ENCODE data around the gene TBC1D12.
A peak's percentile ranks its signal among the peaks of the same experiment; 100 is the strongest.

The TBC1D12 gene

GRCh38 chr10:94363251-94363565, 39.1 kb upstream of the TBC1D12 start:
- ATAC-seq (ENCODE audit: insufficient read depth, low read depth), result no peak
- peak overlapping the region; percentile 63; the same call in 1 of the 2 replicates for H3K9ac ChIP-seq (ENCODE audit: low read depth, low read length)
- TF ChIP-seq, protein P1, sequence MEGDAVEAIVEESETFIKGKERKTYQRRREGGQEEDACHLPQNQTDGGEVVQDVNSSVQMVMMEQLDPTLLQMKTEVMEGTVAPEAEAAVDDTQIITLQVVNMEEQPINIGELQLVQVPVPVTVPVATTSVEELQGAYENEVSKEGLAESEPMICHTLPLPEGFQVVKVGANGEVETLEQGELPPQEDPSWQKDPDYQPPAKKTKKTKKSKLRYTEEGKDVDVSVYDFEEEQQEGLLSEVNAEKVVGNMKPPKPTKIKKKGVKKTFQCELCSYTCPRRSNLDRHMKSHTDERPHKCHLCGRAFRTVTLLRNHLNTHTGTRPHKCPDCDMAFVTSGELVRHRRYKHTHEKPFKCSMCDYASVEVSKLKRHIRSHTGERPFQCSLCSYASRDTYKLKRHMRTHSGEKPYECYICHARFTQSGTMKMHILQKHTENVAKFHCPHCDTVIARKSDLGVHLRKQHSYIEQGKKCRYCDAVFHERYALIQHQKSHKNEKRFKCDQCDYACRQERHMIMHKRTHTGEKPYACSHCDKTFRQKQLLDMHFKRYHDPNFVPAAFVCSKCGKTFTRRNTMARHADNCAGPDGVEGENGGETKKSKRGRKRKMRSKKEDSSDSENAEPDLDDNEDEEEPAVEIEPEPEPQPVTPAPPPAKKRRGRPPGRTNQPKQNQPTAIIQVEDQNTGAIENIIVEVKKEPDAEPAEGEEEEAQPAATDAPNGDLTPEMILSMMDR (IDR thresholded peaks at IDR 0.05; ENCODE audit: borderline replicate concordance, extremely low read depth, low read length, poor library complexity, severe bottlenecking), result no peak
- no peak for TF ChIP-seq EZH2 (IDR thresholded peaks at IDR 0.05; ENCODE audit: borderline replicate concordance, low read depth, low read length, severe bottlenecking)

GRCh38 chr10:94364482-94364881, 37.9 kb upstream of the TBC1D12 start:
- Histone ChIP-seq H3K36me3 (ENCODE audit: insufficient read depth, low read length) (no peaks in the 10 kb centered on the region; the same call in 1 of the 2 replicates), H3K4me2 (ENCODE audit: insufficient read depth, low read length) (no peak overlapping the region), H3K27me3 (ENCODE audit: insufficient read depth, low read length, poor library complexity) (peaks cover 4% of the 10 kb centered on the region), H3K4me3 (ENCODE audit: low read depth in 1 of 2, low read length in 2 of 2) (no peak overlapping the region), H4K20me1 (ENCODE audit: insufficient read depth, low read length) (no peaks in the 10 kb centered on the region), H3K9me3 (ENCODE audit: insufficient read depth, low read length, severe bottlenecking) (no peaks in the 10 kb centered on the region), H2AFZ (ENCODE audit: low read depth, low read length) (no peak overlapping the region), H3K27ac (ENCODE audit: low read length) (no peak overlapping the region), H3K4me1 (ENCODE audit: insufficient read depth, low read length) (peaks cover 16% of the 10 kb centered on the region), H3K9ac (ENCODE audit: low read depth, low read length) (no peak overlapping the region), H3K79me2 (ENCODE audit: insufficient read depth, low read length) (peaks cover 18% of the 10 kb centered on the region)
- no peak for DNase-seq
- no peak for ATAC-seq (ENCODE audit: insufficient read depth, low read depth)
- TF ChIP-seq, protein P1 (IDR thresholded peaks at IDR 0.05; ENCODE audit: borderline replicate concordance, extremely low read depth, low read length, poor library complexity, severe bottlenecking), result no peak
- no peak for TF ChIP-seq EZH2 (IDR thresholded peaks at IDR 0.05; ENCODE audit: borderline replicate concordance, low read depth, low read length, severe bottlenecking)

More at GRCh38 chr10:94363251-94363565, 39.1 kb upstream of the TBC1D12 start:
- H4K20me1 ChIP-seq (ENCODE audit: insufficient read depth, low read length), result no peaks in the 10 kb centered on the region
- H3K4me1 ChIP-seq (ENCODE audit: insufficient read depth, low read length), result peaks cover 16% of the 10 kb centered on the region
- no peak overlapping the region for H3K27ac ChIP-seq (ENCODE audit: low read length)
- H3K36me3 ChIP-seq (ENCODE audit: insufficient read depth, low read length), result no peaks in the 10 kb centered on the region; the same call in 1 of the 2 replicates
- H3K79me2 ChIP-seq (ENCODE audit: insufficient read depth, low read length), result peaks cover 18% of the 10 kb centered on the region
- DNase-seq, result no peak
- H2AFZ ChIP-seq (ENCODE audit: low read depth, low read length), result peak overlapping the region; percentile 77
- H3K27me3 ChIP-seq (ENCODE audit: insufficient read depth, low read length, poor library complexity), result no peaks in the 10 kb centered on the region
- peak overlapping the region in 1 of 2 experiments; percentile 68; a peak in 2 of 4 replicates for H3K4me3 ChIP-seq (ENCODE audit: low read depth in 1 of 2, low read length in 2 of 2)
- peak overlapping the region; percentile 80 for H3K4me2 ChIP-seq (ENCODE audit: insufficient read depth, low read length)
- H3K9me3 ChIP-seq (ENCODE audit: insufficient read depth, low read length, severe bottlenecking), result no peaks in the 10 kb centered on the region

DNA sequence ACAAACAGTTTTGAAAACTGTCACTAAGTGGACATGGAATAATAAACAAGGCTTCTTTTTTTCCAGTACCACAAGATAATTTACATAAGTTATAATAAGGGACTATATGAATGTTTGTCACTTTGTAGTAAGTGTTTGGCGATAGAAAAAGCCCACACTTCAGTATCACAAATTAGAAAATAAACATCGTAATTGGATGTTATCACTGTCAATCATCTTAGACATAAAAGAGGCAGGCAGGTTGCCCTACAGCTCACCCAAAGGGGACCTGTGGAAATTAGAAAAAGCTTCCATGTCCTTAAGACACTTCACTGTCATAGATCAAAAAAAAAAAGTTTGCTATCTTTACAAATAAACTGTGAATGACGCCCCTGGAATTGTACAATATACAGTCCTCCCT, 36.0 kb upstream of the TBC1D12 start:
- ATAC-seq (ENCODE audit: insufficient read depth, low read depth), result no peak
- no peak overlapping the region for H3K9ac ChIP-seq (ENCODE audit: low read depth, low read length)
- H3K4me3 ChIP-seq (ENCODE audit: low read depth in 1 of 2, low read length in 2 of 2), result no peak overlapping the region
- H3K27ac ChIP-seq (ENCODE audit: low read length), result no peak overlapping the region
- DNase-seq, result no peak
- TF ChIP-seq, protein P1 (IDR thresholded peaks at IDR 0.05; ENCODE audit: borderline replicate concordance, extremely low read depth, low read length, poor library complexity, severe bottlenecking), result no peak
- no peak for TF ChIP-seq EZH2 (IDR thresholded peaks at IDR 0.05; ENCODE audit: borderline replicate concordance, low read depth, low read length, severe bottlenecking)
- no peak overlapping the region for H3K4me2 ChIP-seq (ENCODE audit: insufficient read depth, low read length)
- peaks cover 12% of the 10 kb centered on the region for H3K4me1 ChIP-seq (ENCODE audit: insufficient read depth, low read length)
- H3K9me3 ChIP-seq (ENCODE audit: insufficient read depth, low read length, severe bottlenecking), result no peaks in the 10 kb centered on the region
- peaks cover 12% of the 10 kb centered on the region for H3K79me2 ChIP-seq (ENCODE audit: insufficient read depth, low read length)
- no peaks in the 10 kb centered on the region for H4K20me1 ChIP-seq (ENCODE audit: insufficient read depth, low read length)
- H3K27me3 ChIP-seq (ENCODE audit: insufficient read depth, low read length, poor library complexity), result peaks cover 4% of the 10 kb centered on the region
- H2AFZ ChIP-seq (ENCODE audit: low read depth, low read length), result no peak overlapping the region
- H3K36me3 ChIP-seq (ENCODE audit: insufficient read depth, low read length), result no peaks in the 10 kb centered on the region

DNA sequence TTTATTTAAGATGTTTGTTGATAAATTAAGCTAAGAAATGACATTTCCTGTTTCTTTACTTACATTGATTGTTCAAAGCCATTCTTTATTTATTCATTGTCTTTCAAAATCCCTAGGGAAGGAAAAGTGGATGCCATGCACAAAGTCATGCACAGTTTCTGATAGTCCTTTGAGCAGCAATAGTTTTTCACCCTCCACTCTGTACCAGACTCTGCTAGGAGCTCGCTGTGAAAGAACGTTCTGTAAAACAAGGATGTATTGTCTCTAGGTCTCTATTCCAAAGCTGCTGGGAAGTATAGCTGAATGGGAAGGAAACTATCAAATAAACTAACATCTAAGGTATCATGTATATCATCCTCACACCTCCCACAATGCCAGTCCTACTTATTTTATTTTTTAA, 31.8 kb upstream of the TBC1D12 start:
- ATAC-seq (ENCODE audit: insufficient read depth, low read depth), result no peak
- TF ChIP-seq, protein P1 (IDR thresholded peaks at IDR 0.05; ENCODE audit: borderline replicate concordance, extremely low read depth, low read length, poor library complexity, severe bottlenecking), result no peak
- no peak for TF ChIP-seq EZH2 (IDR thresholded peaks at IDR 0.05; ENCODE audit: borderline replicate concordance, low read depth, low read length, severe bottlenecking)
- H4K20me1 ChIP-seq (ENCODE audit: insufficient read depth, low read length), result no peaks in the 10 kb centered on the region

More for the DNA sequence above, 31.8 kb upstream of the TBC1D12 start:
- H3K79me2 ChIP-seq (ENCODE audit: insufficient read depth, low read length), result no peaks in the 10 kb centered on the region
- H3K36me3 ChIP-seq (ENCODE audit: insufficient read depth, low read length), result no peaks in the 10 kb centered on the region
- H2AFZ ChIP-seq (ENCODE audit: low read depth, low read length), result no peak overlapping the region
- H3K4me2 ChIP-seq (ENCODE audit: insufficient read depth, low read length), result no peak overlapping the region
- H3K4me1 ChIP-seq (ENCODE audit: insufficient read depth, low read length), result no peaks in the 10 kb centered on the region
- peaks cover 6% of the 10 kb centered on the region for H3K27me3 ChIP-seq (ENCODE audit: insufficient read depth, low read length, poor library complexity)
- no peaks in the 10 kb centered on the region for H3K9me3 ChIP-seq (ENCODE audit: insufficient read depth, low read length, severe bottlenecking)
- no peak for DNase-seq
- no peak overlapping the region for H3K27ac ChIP-seq (ENCODE audit: low read length)
- no peak overlapping the region for H3K9ac ChIP-seq (ENCODE audit: low read depth, low read length)
- no peak overlapping the region for H3K4me3 ChIP-seq (ENCODE audit: low read depth in 1 of 2, low read length in 2 of 2)

Data from DND-41 (cell line).